Measurements from ENCODE around the gene PROM1. TPM values are rescaled to one million over a fixed set of nuclear protein-coding genes. Genes with fewer than 3 reads are reported as not detected.

PROM1 gene
- total and polyA plus RNA-seq, 3 donors from 2014 or later, result 24.5 to 32.9 (median 25.4) TPM

DNA sequence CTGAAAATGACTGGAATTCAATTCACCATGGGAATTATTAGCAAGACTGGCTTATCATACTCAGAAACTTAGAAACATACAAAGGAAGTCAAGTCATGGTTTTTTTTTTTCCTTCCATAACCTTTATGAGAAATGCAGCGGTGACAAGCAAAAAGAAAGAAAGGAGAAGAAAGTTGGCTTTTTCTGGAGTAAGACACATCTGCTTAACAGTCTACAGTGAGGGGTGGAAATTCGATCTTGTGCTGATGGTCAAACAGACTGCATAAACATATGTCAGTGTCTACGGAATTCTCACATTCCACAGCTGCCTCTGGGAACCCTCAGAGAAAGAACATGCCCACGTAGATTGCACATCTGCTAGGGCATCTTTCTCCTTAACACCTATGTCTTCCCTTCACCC lies 54.6 kb downstream of the PROM1 start:
- Histone ChIP-seq H3K27me3 (no peaks in the 10 kb centered on the region), H3K36me3 (ENCODE audit: low read depth, missing control alignments) (no peaks in the 10 kb centered on the region), H3K27ac (no peak overlapping the region), H3K4me3 (no peak overlapping the region), H3K9me3 (no peaks in the 10 kb centered on the region), H3K4me1 (no peaks in the 10 kb centered on the region)
- 54 to 62% methylated on average over 4 of the region's 4 CpGs for WGBS, 2 donors
- intact Hi-C loops (cut with DNase I; ENCODE audit: low total_unique reads), result loop anchor here (10.0 kb wide), 1 partner anchor 236 kb away; no protein-coding TSS in a partner anchor
- no peak for DNase-seq
- TF ChIP-seq, protein P1, sequence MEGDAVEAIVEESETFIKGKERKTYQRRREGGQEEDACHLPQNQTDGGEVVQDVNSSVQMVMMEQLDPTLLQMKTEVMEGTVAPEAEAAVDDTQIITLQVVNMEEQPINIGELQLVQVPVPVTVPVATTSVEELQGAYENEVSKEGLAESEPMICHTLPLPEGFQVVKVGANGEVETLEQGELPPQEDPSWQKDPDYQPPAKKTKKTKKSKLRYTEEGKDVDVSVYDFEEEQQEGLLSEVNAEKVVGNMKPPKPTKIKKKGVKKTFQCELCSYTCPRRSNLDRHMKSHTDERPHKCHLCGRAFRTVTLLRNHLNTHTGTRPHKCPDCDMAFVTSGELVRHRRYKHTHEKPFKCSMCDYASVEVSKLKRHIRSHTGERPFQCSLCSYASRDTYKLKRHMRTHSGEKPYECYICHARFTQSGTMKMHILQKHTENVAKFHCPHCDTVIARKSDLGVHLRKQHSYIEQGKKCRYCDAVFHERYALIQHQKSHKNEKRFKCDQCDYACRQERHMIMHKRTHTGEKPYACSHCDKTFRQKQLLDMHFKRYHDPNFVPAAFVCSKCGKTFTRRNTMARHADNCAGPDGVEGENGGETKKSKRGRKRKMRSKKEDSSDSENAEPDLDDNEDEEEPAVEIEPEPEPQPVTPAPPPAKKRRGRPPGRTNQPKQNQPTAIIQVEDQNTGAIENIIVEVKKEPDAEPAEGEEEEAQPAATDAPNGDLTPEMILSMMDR (IDR thresholded peaks at IDR 0.05), result no peak
- no peak for TF ChIP-seq POLR2A (IDR thresholded peaks at IDR 0.05)

DNA sequence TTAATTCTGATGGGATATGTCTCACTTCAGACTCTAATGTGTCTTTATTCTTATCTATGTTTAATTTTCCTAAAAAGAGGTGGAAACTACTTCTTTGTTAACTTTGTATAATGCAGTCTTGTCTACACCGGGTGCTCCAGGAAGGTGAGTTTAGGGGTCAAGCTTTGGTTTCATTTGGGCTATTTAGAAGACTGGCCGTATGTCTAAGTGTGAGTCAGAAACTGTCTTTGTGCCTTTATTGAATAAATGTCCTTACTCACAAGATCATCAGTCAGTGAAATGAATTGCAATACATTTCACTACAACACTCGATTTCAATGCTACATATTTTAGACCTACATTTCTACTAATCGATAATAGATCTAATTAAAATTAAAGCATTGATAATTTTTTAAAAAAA lies 56.2 kb downstream of the PROM1 start:
- no peak for DNase-seq
- 87 to 93% methylated on average over 4 of the region's 4 CpGs for WGBS, 2 donors
- TF ChIP-seq POLR2A (IDR thresholded peaks at IDR 0.05), result no peak
- TF ChIP-seq, protein P1 (IDR thresholded peaks at IDR 0.05), result no peak
- Histone ChIP-seq H3K36me3 (ENCODE audit: low read depth, missing control alignments) (no peaks in the 10 kb centered on the region), H3K4me1 (no peaks in the 10 kb centered on the region), H3K9me3 (no peaks in the 10 kb centered on the region), H3K27me3 (no peaks in the 10 kb centered on the region), H3K4me3 (no peak overlapping the region), H3K27ac (no peak overlapping the region)
- intact Hi-C loops (cut with DNase I; ENCODE audit: low total_unique reads), result loop anchor here (10.0 kb wide), 1 partner anchor 237 kb away; no protein-coding TSS in a partner anchor

DNA sequence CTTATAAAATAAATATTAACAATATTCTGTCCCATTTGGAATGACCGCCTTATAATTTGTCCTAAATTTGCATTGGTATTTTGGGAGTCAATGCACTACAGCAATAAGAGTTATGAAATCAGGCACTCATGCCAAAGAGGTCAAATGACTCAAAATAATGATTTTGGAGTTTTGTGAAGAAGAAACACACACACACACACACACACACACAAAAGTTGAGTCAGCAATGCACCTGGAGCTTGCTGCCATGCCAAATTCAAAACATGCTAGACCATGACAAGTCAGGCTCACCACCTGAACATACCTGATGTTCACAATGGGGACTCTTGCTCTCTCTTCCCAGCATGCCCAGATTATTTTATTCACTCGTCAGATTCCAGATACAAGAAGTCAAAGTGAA lies 56.7 kb downstream of the PROM1 start:
- intact Hi-C loops (cut with DNase I; ENCODE audit: low total_unique reads), result loop anchor here (10.0 kb wide), 1 partner anchor 238 kb away; no protein-coding TSS in a partner anchor
- no peak overlapping the region for H3K27ac ChIP-seq
- TF ChIP-seq, protein P1 (IDR thresholded peaks at IDR 0.05), result no peak
- TF ChIP-seq POLR2A (IDR thresholded peaks at IDR 0.05), result no peak
- H3K4me3 ChIP-seq, result no peak overlapping the region
- no peaks in the 10 kb centered on the region for H3K36me3 ChIP-seq (ENCODE audit: low read depth, missing control alignments)
- no peaks in the 10 kb centered on the region for H3K4me1 ChIP-seq
- DNase-seq, result no peak
- 85 to 87% methylated on average over 2 of the region's 2 CpGs for WGBS, 2 donors
- H3K9me3 ChIP-seq, result no peaks in the 10 kb centered on the region
- no peaks in the 10 kb centered on the region for H3K27me3 ChIP-seq

DNA sequence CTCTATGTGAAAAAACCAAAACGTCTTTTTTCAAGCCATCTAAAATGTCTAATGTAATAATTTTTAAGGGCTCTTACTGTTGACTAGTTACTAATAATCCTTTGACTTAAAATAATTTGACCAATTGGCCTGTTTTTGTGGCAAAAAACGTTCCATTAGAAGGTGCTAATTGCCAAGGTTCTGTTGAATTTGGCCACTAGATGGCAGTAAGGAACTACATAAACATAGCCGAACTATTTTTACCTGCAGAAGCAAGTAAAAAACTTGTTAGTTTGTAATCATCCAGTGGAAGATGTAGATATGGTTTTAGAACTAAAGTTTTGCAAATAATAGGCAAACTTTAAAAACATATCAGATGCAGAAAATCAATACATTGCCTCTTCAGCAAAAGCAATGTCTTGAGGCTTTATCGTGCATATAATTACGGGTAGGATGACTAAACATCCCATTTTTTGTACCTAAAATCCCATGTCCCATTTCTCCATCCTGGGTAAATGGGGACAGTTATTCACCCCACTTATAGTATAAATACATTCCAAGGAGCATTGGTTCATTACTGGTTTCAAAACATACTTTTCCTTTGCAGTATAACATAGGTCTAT lies 57.6 kb downstream of the PROM1 start:
- H3K9me3 ChIP-seq, result no peaks in the 10 kb centered on the region
- intact Hi-C loops (cut with DNase I; ENCODE audit: low total_unique reads), result loop anchor here (10.0 kb wide), 1 partner anchor 239 kb away; no protein-coding TSS in a partner anchor
- WGBS, 2 donors, result 38 to 43% methylated on average over 5 of the region's 5 CpGs

More for the DNA sequence above, 57.6 kb downstream of the PROM1 start:
- peak; percentile 41 for DNase-seq
- Histone ChIP-seq H3K4me3 (no peak overlapping the region), H3K27me3 (no peaks in the 10 kb centered on the region), H3K27ac (no peak overlapping the region), H3K36me3 (ENCODE audit: low read depth, missing control alignments) (no peaks in the 10 kb centered on the region), H3K4me1 (no peaks in the 10 kb centered on the region)
- TF ChIP-seq POLR2A (IDR thresholded peaks at IDR 0.05), result no peak
- TF ChIP-seq, protein P1 (IDR thresholded peaks at IDR 0.05), result peak; percentile 73 to 86 (median 74)
